IPS-NIHi11 (cell line): Measurements from ENCODE around the gene ZNF772.

Source experiments
- DNase-seq: peaks from one replicate; pipeline ENCODE4 v3.0.0; 2012; ENCODE audit warnings: mixed read lengths, low spot score

Gene ZNF772

GRCh38 chr19:57435062-57435978, 42.0 kb downstream of the ZNF772 start, which contains the start of gene ZNF749:
Gene ZNF749 (plus strand): TSS chr19:57435325. CDS start chr19:57435579, 254 bp downstream.
- DNase-seq, result peak; percentile 98

- DNase-seq, result peak; percentile 18
Observed at GRCh38 chr19:57434386-57435061, 42.8 kb downstream of the ZNF772 start.

- no peak for DNase-seq
Observed at GRCh38 chr19:57421037-57421436, 56.3 kb downstream of the ZNF772 start.

GRCh38 chr19:57419439-57419838, 57.9 kb downstream of the ZNF772 start:
- no peak for DNase-seq
